ENCODE results near the gene APOC3. TPM values are rescaled to one million over a fixed set of nuclear protein-coding genes. Genes with fewer than 3 reads are reported as not detected.

Gene APOC3
- total RNA-seq, 2 donors from 2014 or later = not detected

- Histone ChIP-seq H3K27me3 (replicated peaks; ENCODE audit: insufficient read depth) (no peaks in the 10 kb centered on the region), H3K4me3 (no peak overlapping the region), H3K4me1 (replicated peaks) (no peaks in the 10 kb centered on the region), H3K27ac (no peak overlapping the region), H3K9me3 (no peaks in the 10 kb centered on the region), H3K36me3 (no peaks in the 10 kb centered on the region)
- TF ChIP-seq POLR2A (IDR thresholded peaks at IDR 0.05) (no peak), CTCF (IDR thresholded peaks at IDR 0.05) (no peak), POLR2AphosphoS5 (IDR thresholded peaks at IDR 0.05) (no peak)
- intact Hi-C loops (cut with DNase I) = no loop called here
- 75% methylated on average over 5 of the region's 5 CpGs for whole genome bisulfite sequencing
- no peak for DNase-seq (ENCODE audit: low spot score)
Measured at GRCh38 chr11:116822575-116822974, 7.1 kb upstream of the APOC3 start.

GRCh38 chr11:116823031-116823843 is 6.5 kb upstream of the APOC3 start, which contains the start of gene APOA4:
Gene APOA4 (minus strand): TSS chr11:116823304. CDS start chr11:116823191, 113 bp downstream.
- no peak within 1 kb of the TSS for H3K4me3 ChIP-seq
- WGBS = 80% methylated on average over 16 of the region's 16 CpGs
- TF ChIP-seq POLR2A (IDR thresholded peaks at IDR 0.05) (no peak), CTCF (IDR thresholded peaks at IDR 0.05) (no peak), POLR2AphosphoS5 (IDR thresholded peaks at IDR 0.05) (no peak)
- H3K36me3 ChIP-seq = no peaks in the 10 kb centered on the region
- H3K4me1 ChIP-seq (replicated peaks) = no peaks in the 10 kb centered on the region
- no peak for DNase-seq (ENCODE audit: low spot score)
- no peak within 1 kb of the TSS for H3K27ac ChIP-seq
- intact Hi-C loops (cut with DNase I) = no loop called here
- no peaks in the 10 kb centered on the region for H3K9me3 ChIP-seq
- H3K27me3 ChIP-seq (replicated peaks; ENCODE audit: insufficient read depth) = no peaks in the 10 kb centered on the region

- no peak for TF ChIP-seq CTCF (IDR thresholded peaks at IDR 0.05)
- no peak for TF ChIP-seq POLR2A (IDR thresholded peaks at IDR 0.05)
- no peak for TF ChIP-seq POLR2AphosphoS5 (IDR thresholded peaks at IDR 0.05)
- WGBS = 74% methylated on average over 5 of the region's 5 CpGs
- Histone ChIP-seq H3K27ac (no peak overlapping the region), H3K4me1 (replicated peaks) (no peaks in the 10 kb centered on the region), H3K9me3 (no peaks in the 10 kb centered on the region), H3K36me3 (no peaks in the 10 kb centered on the region), H3K4me3 (no peak overlapping the region), H3K27me3 (replicated peaks; ENCODE audit: insufficient read depth) (no peaks in the 10 kb centered on the region)
- no peak for DNase-seq (ENCODE audit: low spot score)
- intact Hi-C loops (cut with DNase I) = no loop called here
Measured at GRCh38 chr11:116825434-116825833, 4.3 kb upstream of the APOC3 start.

GRCh38 chr11:116825854-116826750 is 3.6 kb upstream of the APOC3 start:
- intact Hi-C loops (cut with DNase I) = no loop called here
- H3K4me1 ChIP-seq (replicated peaks) = no peaks in the 10 kb centered on the region
- WGBS = 74% methylated on average over 22 of the region's 22 CpGs
- TF ChIP-seq CTCF (IDR thresholded peaks at IDR 0.05) (no peak), POLR2AphosphoS5 (IDR thresholded peaks at IDR 0.05) (no peak), POLR2A (IDR thresholded peaks at IDR 0.05) (no peak)
- no peak overlapping the region for H3K4me3 ChIP-seq
- no peak overlapping the region for H3K27ac ChIP-seq
- no peaks in the 10 kb centered on the region for H3K9me3 ChIP-seq
- H3K36me3 ChIP-seq = no peaks in the 10 kb centered on the region
- no peaks in the 10 kb centered on the region for H3K27me3 ChIP-seq (replicated peaks; ENCODE audit: insufficient read depth)
- DNase-seq (ENCODE audit: low spot score) = no peak

Data from prostate gland (tissue), 2 donors.